Right lobe of liver (tissue), 6 donors: ENCODE measurements around the gene PCP2. TPM values are rescaled to one million over a fixed set of nuclear protein-coding genes. Genes with fewer than 3 reads are reported as not detected.

Experiments used
- ATAC-seq, 4 donors: fragments of 200-7000 bp; cut with Tn5 transposase; one replicate each; pipeline ENCODE4 v1.9.1; 2020; ENCODE audit warnings: mild to moderate bottlenecking in 4 of 4, moderate library complexity in 4 of 4
- DNase-seq, 3 donors: peaks; one replicate each; pipeline ENCODE4 v3.0.0-alpha.2; 2020
- H3K27ac ChIP-seq, 3 donors: fragments of 200-600 bp; one replicate each; pipeline ENCODE4 v1.8.0; 2022
- H3K27me3 ChIP-seq, 2 donors: fragments of 200-600 bp; one replicate each; pipeline ENCODE4 v1.8.0; 2022
- H3K36me3 ChIP-seq, 4 donors: fragments of 200-600 bp; sonication (generic) in 1 of 4; one replicate each; pipeline versions ENCODE4 v1.5.1 to v1.8.0; 2017 to 2022; ENCODE audit warnings: control low read depth in 1 of 4
- H3K4me1 ChIP-seq, 4 donors: fragments of 200-600 bp; sonication (generic) in 1 of 4; one replicate each; pipeline versions ENCODE4 v1.5.1 to v1.8.0; 2017 to 2022; ENCODE audit warnings: control low read depth in 1 of 4
- H3K4me3 ChIP-seq, 3 donors: fragments of 200-600 bp; one replicate each; pipeline ENCODE4 v1.8.0; 2022
- H3K9me3 ChIP-seq, 4 donors: fragments of 200-600 bp; sonication (generic) in 1 of 4; one replicate each; pipeline versions ENCODE4 v1.5.1 to v1.8.0; 2017 to 2022; ENCODE audit warnings: control low read depth in 1 of 4
- POLR2A ChIP-seq: fragments of 450-650 bp; IDR thresholded peaks from one replicate; pipeline ENCODE4 v1.6.1; 2017; ENCODE audit warnings: antibody characterized with exemption, mild to moderate bottlenecking
- WGBS: methylation state at CpG from one replicate; pipeline ENCODE4 v1.1.6; 2018; ENCODE audit warnings: low coverage, low lambda C conversion rate; ENCODE audit not compliant: insufficient coverage; ENCODE audit errors: missing lambda C conversion rate; 5-methylcytosine and 5-hydroxymethylcytosine counted together
- intact Hi-C, 2 donors: fragments of 100-400 bp; cut with DNase I; formaldehyde crosslinking; loops; one replicate each; pipeline versions ENCODE4 v1.11.2 to v1.14.1; 2022
- total RNA-seq, 6 experiments: library from RNA; depleted of rRNA in 2 of 6; stranded (reverse); fragments of >200 nt in 2 of 6; fragmentation: NEBNext Ultra II Directional in 3 of 6; extraction: Animal tissue kit (Norgen Biotek cat#: 25700) in 3 of 6; gene quantifications; one replicate each; pipeline versions ENCODE4 v1.1.0 to v1.2.4, GENCODE V29; 2016 to 2023
- TF ChIP-seq, protein P1 (sequence below), 4 donors: fragments of 200-600 bp in 3 of 4; fragments of 450-650 bp in 1 of 4; IDR thresholded peaks; one replicate each; pipeline versions ENCODE4 v1.5.1 to v1.8.0; 2016 to 2022; ENCODE audit warnings: antibody characterized with exemption in 4 of 4, mild to moderate bottlenecking in 2 of 4
- donor health status: DM: no; HTN: yes; CAD: no.
- donor health status: DM: no; HTN: no; CAD: no.
- donor health status: DM: no; HTN: no; CAD: no.
- donor health status: DM: no; HTN: yes; CAD: no.
- donor health status: DM: no; HTN: yes; CAD: no.

Gene PCP2
- total RNA-seq, 6 experiments from 2014 or later: 0.90 to 1.5 (median 0.95) TPM; not detected in 3

DNA sequence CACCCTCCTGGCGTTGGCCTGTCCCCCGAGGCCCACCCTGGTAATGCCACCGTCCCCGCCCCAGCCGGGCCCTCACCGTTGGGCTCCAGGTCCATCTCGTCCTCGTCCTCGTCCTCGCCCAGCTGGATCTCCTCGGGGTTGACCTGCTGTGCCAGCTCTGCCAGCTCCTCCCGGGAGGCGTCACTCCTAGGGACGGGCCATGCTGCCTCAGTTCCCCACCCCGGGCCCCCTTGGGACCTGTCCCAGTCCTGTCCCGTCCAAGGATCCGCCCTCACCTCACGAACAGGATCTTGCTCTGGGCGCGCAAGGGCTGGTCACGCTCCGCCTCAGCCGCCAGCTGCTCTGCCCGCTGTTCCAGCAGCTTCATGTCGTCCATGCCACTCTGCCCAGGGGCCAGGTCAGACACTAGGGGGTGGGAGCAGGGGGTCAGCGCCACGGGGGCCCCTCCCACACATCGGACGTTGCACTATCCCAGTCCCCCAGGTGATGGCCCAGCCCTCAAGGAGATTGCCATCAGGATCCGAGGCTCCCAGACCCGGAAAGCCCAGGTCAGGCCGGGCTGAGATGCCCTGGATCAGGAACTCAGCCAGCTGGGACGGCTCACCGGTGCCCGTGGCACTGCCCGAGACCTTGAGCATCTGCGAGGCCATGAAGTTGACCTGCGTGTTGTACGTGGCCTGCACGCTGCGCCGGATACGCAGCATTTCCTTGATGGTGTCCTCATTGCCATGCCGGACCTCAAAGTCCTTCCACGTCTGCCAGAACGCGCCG lies 13.7 kb downstream of the PCP2 start:
- no peaks in the 10 kb centered on the region for H3K9me3 ChIP-seq
- H3K36me3 ChIP-seq: peaks cover 0 to 46% (median 14%) of the 10 kb centered on the region in 4 donors
- no peak overlapping the region for H3K4me3 ChIP-seq
- intact Hi-C loops: no loop called here
- peaks cover 0 to 29% (median 14%) of the 10 kb centered on the region in 4 donors for H3K4me1 ChIP-seq
- DNase-seq: peak in 1 of 3 donors; percentile 77
- ATAC-seq: peak; percentile 0 to 29 (median 8)
- WGBS: 53% methylated on average over 3 of the region's 48 CpGs
- no peak for TF ChIP-seq POLR2A
- TF ChIP-seq, protein P1, sequence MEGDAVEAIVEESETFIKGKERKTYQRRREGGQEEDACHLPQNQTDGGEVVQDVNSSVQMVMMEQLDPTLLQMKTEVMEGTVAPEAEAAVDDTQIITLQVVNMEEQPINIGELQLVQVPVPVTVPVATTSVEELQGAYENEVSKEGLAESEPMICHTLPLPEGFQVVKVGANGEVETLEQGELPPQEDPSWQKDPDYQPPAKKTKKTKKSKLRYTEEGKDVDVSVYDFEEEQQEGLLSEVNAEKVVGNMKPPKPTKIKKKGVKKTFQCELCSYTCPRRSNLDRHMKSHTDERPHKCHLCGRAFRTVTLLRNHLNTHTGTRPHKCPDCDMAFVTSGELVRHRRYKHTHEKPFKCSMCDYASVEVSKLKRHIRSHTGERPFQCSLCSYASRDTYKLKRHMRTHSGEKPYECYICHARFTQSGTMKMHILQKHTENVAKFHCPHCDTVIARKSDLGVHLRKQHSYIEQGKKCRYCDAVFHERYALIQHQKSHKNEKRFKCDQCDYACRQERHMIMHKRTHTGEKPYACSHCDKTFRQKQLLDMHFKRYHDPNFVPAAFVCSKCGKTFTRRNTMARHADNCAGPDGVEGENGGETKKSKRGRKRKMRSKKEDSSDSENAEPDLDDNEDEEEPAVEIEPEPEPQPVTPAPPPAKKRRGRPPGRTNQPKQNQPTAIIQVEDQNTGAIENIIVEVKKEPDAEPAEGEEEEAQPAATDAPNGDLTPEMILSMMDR (IDR thresholded peaks at IDR 0.05): no peak
- no peaks in the 10 kb centered on the region for H3K27me3 ChIP-seq
- peak overlapping the region in 2 of 3 donors; percentile 96 to 99 for H3K27ac ChIP-seq

DNA sequence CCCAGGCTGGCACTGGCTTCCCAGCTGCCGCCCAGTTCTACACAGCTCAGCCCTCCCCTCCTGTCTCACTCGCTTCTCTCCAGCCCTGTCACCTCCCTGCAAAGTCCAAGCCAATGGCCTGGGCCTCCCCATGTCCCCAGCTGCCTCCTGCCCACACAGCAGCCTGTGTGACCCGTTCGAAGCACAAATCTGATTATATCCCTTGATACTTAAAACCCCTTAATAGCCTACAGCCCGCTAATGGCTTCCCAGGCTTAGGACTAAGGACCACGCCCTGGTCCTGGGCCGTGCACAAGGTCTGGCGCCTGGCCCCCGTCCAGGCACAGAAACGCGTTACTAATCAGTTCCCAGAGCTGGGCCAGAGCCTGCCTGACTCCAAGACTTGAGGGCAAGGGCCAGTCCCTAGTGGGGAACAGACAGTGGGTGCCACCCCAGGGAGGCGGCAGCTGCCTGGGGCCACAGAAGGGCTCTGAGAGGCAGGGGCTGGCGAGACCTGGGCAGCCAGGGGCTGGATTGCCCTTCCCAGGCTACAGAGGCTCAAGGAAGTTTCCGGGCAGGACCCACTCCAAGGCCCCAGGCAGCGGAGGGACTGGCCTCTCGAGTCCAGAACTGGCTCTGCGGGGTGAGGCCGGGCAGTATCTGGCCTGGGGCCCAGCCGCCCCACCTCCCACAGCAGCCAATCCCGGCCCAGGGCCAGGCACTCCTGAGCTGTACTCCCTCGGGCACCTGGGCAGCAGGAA lies 14.6 kb downstream of the PCP2 start:
- H3K27ac ChIP-seq: peak overlapping the region; percentile 51 to 99 (median 96)
- ATAC-seq: peak; percentile 76 to 85 (median 84)
- H3K4me3 ChIP-seq: peak overlapping the region in 1 of 3 donors; percentile 6
- no peaks in the 10 kb centered on the region for H3K9me3 ChIP-seq
- no peaks in the 10 kb centered on the region for H3K27me3 ChIP-seq
- peaks cover 0 to 46% (median 13%) of the 10 kb centered on the region in 4 donors for H3K36me3 ChIP-seq
- intact Hi-C loops: no loop called here
- peak; percentile 57 for TF ChIP-seq POLR2A
- TF ChIP-seq, protein P1 (IDR thresholded peaks at IDR 0.05): no peak
- WGBS: 30% methylated on average over 9 of the region's 21 CpGs
- peaks cover 0 to 29% (median 14%) of the 10 kb centered on the region in 4 donors for H3K4me1 ChIP-seq
- peak; percentile 78 to 94 (median 92) for DNase-seq

DNA sequence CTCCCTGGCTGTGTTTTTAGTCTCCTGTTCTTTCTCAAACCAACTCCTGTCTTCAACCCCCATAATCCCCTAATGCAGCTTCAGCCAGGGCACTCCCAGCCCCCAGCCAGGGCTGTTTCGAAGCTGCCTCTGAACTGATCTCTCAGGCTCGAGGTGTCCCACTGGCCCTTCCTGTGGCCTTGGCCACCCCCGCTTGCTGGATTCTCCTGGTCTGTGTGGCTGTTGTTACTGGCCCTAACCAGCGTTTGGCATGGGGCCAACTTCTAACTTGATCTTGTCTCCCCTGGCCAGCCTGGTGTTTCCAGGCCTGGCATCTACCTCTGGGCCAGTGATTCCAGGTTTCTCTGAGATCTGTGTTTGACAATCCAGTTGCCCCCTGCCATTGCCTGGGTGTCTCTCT lies 15.2 kb downstream of the PCP2 start:
- Histone ChIP-seq H3K36me3 (peaks cover 0 to 43% (median 13%) of the 10 kb centered on the region in 4 donors), H3K9me3 (no peaks in the 10 kb centered on the region), H3K27ac (peak overlapping the region; percentile 51 to 99 (median 96)), H3K4me3 (no peak overlapping the region), H3K27me3 (no peaks in the 10 kb centered on the region), H3K4me1 (peaks cover 0 to 29% (median 14%) of the 10 kb centered on the region in 4 donors)
- 42% methylated on average over 4 of the region's 4 CpGs for WGBS
- TF ChIP-seq, protein P1 (IDR thresholded peaks at IDR 0.05): no peak
- TF ChIP-seq POLR2A: peak; percentile 34
- intact Hi-C loops: no loop called here
- peak; percentile 74 to 94 (median 87) for DNase-seq
- ATAC-seq: peak; percentile 50 to 61 (median 52)

DNA sequence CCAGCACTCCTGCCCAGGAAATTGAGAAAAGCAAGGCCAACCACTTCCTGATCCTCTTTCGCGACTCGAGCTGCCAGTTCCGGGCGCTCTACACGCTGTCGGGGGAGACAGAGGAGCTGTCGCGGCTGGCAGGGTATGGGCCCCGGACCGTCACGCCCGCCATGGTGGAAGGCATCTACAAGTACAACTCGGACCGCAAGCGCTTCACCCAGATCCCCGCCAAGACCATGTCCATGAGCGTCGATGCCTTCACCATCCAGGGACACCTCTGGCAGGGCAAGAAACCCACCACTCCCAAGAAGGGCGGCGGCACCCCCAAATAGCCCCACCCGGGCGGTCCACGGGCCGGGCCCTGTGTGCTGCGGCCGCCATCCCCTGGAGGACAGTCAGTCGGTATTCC lies 15.8 kb downstream of the PCP2 start:
- peaks cover 0 to 29% (median 14%) of the 10 kb centered on the region in 4 donors for H3K4me1 ChIP-seq
- H3K27me3 ChIP-seq: no peaks in the 10 kb centered on the region
- WGBS: 97% methylated on average over 6 of the region's 28 CpGs
- no peak for ATAC-seq
- peaks cover 0 to 38% (median 13%) of the 10 kb centered on the region in 4 donors for H3K36me3 ChIP-seq
- no peak for DNase-seq
- H3K9me3 ChIP-seq: no peaks in the 10 kb centered on the region
- no peak overlapping the region for H3K4me3 ChIP-seq
- no peak for TF ChIP-seq POLR2A
- TF ChIP-seq, protein P1 (IDR thresholded peaks at IDR 0.05): no peak
- intact Hi-C loops: no loop called here
- H3K27ac ChIP-seq: peak overlapping the region in 2 of 3 donors; percentile 96 to 99
